GM12865 (cell line): Measurements from ENCODE around the gene ADGRG6.

ENCODE experiments used
- DNase-seq: peaks from one replicate; pipeline ENCODE4 v3.0.0; 2010; ENCODE audit warnings: low read depth
- H3K4me3 ChIP-seq: 2 replicates; pipeline ENCODE4 v1.5.1; 2011; ENCODE audit warnings: mild to moderate bottlenecking, low read depth, low read length, control low read depth
- CTCF ChIP-seq: IDR thresholded peaks from 2 replicates; pipeline ENCODE4 v1.5.1; 2011; ENCODE audit warnings: low read length, control low read depth, low read depth, inconsistent platforms; ENCODE audit not compliant: insufficient read depth; ENCODE audit errors: missing control alignments

ADGRG6 gene

DNA sequence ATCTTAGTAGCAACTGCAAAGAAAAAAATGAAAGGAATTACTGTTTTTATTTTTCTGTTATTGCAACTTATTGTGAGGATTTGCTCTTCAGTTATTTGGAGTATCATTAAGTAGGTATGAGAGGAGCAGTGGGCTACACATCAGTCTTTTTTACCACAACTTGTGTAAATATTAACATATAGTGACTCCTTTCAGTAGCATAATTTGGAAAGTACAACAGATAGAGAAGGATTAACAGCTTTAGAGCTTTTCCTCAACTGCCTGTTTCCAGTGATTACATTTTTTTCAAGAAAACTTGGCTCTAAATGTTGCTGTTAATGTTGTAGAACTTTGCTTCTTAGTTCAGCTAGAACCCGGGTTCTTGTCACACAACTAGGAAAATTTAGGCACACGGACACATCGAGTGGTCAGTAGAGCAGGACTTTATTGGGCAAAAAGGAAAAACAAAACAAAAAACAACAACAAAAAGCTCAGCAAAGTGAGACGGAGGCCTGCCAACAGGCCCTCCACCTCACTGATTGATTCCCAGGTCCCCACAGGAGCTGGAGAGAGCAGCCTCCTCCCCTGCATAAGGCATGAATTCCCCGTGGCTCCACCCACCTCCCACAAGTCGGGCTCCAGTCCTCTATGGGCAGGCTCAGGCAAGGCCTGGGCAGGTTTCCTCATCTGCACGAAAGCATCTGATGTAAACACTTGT lies 75.1 kb downstream of the ADGRG6 start:
- no peak overlapping the region for H3K4me3 ChIP-seq
- no peak for DNase-seq
- TF ChIP-seq CTCF, result no peak

DNA sequence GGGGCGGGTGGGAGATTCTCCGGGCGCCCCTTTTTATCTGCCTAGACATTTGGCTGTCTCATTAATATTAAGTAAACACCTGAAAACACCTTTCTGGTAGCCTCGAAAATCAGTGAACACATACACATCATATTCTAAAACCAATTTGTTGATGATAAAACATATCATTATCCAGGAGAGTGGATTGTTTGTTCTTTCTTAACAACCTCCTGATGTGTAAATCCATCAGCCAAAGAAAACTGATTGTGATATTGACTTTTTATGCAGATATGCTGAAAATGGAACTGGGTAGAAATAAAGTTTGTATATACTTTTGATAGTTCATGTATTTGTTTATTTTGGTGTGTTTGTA lies 75.7 kb downstream of the ADGRG6 start:
- TF ChIP-seq CTCF, result no peak
- no peak for DNase-seq

GRCh38 chr6:142378138-142378875 lies 76.5 kb downstream of the ADGRG6 start:
- no peak for DNase-seq
- H3K4me3 ChIP-seq, result no peak overlapping the region
- TF ChIP-seq CTCF, result no peak

More for the DNA sequence above, 75.7 kb downstream of the ADGRG6 start:
- H3K4me3 ChIP-seq, result no peak overlapping the region

GRCh38 chr6:142380626-142381025 lies 78.8 kb downstream of the ADGRG6 start:
- no peak for DNase-seq
- no peak for TF ChIP-seq CTCF
- no peak overlapping the region for H3K4me3 ChIP-seq

- no peak overlapping the region for H3K4me3 ChIP-seq
- no peak for TF ChIP-seq CTCF
Measured at GRCh38 chr6:142381181-142381580, 79.4 kb downstream of the ADGRG6 start.

DNA sequence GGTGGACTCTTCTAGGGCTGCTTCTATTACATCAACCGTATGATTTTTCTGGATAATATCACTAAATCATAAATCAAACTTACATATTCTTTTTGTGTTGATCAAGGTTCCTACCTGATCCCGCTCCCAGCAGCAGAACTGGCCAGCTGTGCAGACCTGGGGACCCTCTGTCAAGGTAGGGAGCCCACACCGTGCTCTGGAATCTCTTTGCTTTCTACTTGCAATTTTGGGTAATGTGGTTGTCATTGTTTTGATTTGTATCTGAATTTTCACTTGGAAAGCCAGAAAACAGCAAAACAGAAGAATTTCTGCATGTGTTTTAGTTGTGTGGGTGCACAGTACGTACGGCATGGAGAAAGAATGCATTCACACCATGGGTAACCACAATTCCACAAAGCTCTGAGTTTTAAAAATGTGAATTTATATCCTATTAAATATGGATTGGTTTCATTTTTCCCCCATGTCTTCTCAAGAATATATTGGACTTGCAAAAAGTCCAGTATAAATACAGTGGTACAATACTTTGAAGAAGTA lies 80.1 kb downstream of the ADGRG6 start:
- no peak overlapping the region for H3K4me3 ChIP-seq
- TF ChIP-seq CTCF, result no peak
- no peak for DNase-seq

More at GRCh38 chr6:142381181-142381580, 79.4 kb downstream of the ADGRG6 start:
- no peak for DNase-seq
